HG03571 (cell line): ENCODE results near the gene CSK.

Source experiments
- ATAC-seq: cut with Tn5 transposase; IDR thresholded peaks from one replicate; pipeline ENCODE4 v1.9.1; 2021; ENCODE audit not compliant: unreplicated experiment

The CSK gene

DNA sequence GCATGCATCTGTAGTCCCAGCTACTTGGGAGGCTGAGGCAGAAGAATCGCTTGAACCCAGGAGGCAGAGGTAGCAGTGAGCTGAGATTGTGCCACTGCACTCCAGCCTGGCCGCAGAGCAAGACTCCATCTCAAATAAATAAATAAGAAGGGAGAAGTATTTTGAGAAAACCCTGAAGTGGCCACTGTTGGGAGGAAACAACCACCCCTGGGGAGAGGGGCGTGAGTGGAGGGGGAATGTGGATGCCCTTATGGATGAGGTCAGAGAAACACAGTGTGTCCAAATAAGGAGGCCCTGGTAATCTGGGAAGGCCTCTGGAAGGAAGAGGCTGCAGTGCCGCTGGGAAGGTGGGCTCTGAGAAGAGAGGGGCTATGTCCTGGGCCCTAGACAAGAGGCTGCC lies 40.4 kb downstream of the CSK start:
- no peak for ATAC-seq

DNA sequence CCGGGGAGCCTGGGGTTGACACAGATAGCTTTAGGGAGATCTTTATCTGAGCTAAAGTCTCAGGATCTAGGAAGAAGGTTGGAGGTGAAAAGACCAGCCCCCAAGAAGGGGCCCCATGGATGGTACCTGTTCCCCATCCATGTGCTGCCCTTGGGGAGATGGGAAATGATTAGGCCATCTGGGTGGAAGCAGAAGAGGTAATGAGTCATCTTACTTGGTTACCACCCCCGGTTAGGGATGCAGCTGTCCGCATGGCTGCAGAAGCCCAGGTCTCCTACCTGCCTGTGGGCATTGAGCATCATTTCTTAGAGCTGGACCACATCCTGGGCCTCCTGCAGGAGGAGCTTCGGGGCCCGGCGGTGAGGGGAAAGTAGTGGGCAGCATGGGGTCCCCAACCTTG lies 41.4 kb downstream of the CSK start:
- ATAC-seq: no peak

DNA sequence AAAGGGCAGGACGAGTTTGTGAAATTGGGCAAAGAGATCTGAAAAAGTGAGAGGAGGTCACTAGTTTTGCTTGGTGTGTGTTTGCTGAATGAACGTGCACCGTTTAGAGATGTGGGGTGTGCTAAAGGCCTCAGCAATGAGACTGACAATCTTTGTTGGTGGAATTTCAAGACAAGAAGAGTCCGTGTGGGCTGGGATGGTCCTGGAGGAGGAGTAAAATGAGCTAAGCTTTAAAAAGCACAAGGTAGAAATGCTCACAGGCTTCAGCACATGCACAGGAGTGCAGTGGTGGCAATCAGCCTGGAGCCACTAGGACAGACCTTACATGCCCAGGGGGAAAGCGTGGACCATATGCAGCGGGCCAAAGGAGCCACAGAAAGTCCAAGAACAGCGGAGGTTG lies 43.1 kb downstream of the CSK start:
- ATAC-seq: no peak

DNA sequence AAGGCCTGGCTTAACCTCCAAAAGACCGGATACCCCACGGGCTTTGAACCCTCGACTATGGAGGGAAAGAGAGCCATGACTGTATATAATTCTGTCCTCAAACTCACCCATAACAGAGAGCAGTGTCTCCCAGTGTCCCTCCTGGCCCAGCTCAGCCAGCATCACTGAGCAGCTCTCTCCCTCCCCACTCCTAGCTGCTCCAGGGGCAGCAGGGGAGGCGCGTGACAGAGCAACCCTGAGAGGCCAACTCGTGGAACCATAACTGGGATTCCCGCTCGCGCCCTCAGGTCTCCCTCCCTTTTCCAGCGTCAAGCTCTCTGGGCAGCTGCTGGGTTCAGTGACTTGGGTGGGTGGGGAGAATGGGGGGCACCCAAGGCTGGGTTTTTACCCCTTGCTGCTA lies 44.0 kb downstream of the CSK start:
- ATAC-seq: no peak

DNA sequence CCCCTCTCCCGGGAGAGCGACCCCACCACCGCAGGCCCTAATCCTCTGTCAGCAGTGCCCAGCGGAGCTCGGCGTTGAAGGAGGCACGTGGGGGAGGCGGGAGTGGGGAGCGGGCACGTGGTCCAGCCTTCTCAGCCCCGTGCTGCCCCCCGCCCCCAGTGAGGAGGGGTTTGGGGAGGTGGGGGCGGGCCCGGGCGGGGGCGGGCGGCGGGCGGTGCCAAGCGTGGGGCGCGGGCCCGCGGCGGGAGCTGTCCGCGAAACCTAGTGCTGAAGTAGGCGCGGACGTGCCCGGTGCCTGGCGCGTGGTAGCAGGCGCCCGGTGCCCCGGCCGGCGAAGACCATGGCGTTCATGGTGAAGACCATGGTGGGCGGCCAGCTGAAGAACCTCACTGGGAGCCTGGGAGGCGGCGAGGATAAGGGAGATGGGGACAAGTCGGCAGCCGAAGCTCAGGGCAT lies 44.5 kb downstream of the CSK start, which contains the start of gene CPLX3:
Gene CPLX3, plus strand, starts transcription at position 264 of the 456 bp plus-strand sequence. Its CDS starts 77 bp downstream, at position 341.
- ATAC-seq: no peak

DNA sequence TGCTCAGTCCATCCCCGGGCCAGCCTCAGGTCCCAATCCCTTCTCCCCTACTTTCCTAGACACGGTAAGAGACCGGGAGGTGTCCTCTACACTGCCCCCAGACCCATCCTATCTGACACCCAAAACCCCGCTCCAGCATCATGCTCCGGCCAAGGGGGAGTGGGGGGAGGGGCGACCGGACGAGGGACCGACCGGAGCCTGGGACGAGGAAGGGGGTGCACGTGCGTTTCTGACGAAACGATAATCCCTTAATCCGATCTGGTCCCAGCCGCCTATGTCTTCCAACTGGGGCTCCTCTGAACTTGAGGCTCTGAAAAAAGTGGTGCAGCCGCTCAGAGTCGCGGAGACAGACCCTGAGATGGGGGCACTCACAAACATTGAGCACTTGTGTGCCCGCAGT lies 45.0 kb downstream of the CSK start:
- ATAC-seq: no peak

DNA sequence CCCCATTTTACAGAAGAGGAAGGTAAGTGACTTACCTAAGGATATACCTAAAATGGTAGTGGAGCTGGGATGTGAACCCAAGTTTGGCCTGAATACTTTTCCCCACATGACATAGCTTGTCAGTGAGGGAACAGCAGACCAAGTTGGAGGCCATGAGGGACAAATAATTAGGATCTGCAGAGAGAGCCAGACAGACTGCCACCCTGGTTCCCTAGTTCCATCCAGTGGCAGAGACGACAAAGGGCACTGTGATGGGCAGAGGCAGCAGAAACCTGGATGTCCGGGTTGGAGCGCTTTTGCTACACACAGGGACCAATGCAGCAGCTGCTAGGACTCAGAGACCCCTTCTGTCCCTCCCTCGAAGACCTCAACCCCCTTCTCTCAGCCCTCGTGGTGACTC lies 45.7 kb downstream of the CSK start:
- ATAC-seq: no peak

DNA sequence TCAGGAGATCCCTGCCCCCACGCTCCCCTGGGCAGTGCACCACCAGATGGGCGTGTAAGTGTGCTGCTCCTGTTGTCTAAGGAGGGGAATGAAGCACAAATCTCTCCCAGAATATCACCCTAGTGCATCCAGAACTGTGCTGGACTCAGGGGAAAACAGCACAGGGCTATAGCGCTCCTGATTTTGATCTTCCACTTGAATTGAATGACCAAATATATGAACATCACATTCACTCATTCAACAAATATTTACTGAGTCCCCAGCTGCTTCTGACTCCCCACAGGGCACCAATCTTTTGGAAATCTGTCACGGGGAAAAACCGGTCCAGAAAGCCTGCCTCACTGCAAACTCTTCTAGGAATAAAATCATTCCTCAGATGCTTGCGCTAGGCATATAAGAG lies 47.0 kb downstream of the CSK start:
- no peak for ATAC-seq

DNA sequence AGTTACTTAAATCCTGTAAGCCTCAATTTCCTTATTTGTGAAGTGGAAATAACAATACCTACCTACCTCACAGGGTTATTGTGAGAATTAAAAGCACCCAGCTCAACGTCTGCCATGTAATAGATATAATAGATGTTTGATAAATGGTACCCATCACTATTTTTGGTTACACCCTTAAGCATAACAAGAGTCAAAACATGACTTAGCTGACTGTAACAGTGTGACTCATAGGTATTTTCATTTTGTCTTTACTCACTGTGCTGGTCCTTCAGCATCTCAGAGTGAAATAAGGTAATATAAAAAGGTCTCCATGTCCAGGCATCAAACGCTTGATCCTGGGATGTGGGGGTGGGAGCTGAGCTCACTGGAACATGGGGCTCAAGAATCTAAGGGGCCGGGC lies 47.6 kb downstream of the CSK start:
- no peak for ATAC-seq

DNA sequence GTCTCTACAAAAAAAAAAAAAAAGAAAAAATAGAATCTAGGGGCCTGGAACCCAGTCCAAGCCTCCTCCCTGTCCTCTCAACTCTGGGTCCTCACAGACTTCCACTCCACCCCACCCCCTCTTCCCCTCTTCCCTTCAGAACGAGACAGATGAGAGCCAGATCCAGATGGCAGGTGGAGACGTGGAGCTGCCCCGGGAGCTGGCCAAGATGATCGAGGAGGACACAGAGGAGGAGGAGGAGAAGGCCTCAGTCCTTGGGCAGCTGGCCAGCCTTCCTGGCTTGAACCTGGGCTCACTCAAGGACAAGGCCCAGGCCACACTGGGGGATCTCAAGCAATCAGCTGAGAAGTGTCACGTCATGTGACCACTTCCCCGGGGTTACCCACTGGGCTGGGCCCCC lies 48.1 kb downstream of the CSK start:
- no peak for ATAC-seq

DNA sequence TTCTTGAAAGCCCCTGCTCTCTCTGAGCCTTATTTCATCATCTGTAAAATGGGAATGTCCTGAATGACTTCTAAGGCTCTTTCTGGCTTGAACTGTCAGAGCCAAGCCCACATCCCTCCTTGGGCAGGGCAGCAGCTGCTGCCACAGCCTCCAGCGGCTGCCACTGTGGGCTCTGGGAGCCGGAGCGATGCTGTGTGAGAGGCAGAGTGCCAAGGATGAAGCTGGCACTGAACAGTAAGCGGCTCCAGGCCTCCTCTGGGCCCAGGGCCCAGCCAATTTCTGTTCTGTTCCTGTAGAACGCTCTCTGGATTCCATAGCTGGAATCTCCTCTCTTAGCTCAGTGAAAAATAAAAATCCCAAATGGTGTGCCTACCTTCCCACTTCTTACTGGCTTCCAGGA lies 49.0 kb downstream of the CSK start:
- no peak for ATAC-seq

DNA sequence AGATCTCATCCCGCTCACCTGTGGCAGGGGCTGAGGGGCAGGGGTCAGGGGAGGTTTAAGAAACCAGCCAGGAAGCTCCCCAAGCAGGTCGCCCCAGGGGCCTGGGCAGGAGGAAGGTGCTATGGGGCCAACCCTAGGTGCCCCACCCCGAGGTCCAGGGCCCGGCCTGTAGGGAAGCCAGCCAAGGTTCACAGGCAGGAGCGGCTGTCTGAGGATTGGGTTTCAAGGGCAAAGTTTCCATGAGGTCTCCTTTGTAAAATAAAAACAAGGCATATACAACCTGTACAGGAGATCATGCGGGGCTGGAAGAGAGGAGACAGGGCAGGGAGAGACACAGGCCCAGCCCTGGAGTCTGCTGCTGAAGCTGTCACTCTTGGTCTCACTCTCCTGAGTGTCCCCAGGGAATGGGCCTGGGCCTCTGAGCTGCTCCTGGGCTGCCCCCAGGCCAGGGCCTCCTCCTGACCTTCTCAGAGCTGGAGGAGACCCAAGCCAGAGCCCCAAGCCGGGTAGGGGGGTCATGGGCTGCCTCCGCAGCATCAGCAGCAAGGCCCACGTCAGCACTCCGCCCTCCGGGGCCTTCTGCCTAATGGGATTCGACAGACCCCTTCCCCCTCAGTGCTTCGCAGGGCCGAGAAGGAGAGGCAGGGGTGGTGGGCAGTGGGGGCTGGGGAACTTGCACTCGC lies 50.1 kb downstream of the CSK start:
- ATAC-seq: no peak

DNA sequence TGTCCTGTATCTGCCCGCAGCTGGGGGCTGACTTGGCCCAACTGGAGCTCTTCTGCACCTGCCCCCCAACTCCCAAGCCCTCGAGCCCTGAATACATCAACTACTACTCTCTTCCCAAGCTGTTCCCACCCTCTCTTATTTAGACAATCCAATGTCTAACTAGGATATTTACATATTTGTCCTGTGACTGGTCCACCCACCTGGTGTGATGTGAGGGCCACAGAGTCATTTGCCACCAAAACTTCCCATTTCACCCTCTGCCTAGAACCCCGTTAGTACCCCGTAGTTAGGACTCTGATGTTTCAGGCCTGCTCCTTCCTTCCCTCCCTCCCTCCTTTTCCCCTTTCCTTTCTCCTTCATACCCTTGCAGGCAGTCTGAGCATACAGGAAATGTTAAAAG lies 50.9 kb downstream of the CSK start:
- no peak for ATAC-seq

DNA sequence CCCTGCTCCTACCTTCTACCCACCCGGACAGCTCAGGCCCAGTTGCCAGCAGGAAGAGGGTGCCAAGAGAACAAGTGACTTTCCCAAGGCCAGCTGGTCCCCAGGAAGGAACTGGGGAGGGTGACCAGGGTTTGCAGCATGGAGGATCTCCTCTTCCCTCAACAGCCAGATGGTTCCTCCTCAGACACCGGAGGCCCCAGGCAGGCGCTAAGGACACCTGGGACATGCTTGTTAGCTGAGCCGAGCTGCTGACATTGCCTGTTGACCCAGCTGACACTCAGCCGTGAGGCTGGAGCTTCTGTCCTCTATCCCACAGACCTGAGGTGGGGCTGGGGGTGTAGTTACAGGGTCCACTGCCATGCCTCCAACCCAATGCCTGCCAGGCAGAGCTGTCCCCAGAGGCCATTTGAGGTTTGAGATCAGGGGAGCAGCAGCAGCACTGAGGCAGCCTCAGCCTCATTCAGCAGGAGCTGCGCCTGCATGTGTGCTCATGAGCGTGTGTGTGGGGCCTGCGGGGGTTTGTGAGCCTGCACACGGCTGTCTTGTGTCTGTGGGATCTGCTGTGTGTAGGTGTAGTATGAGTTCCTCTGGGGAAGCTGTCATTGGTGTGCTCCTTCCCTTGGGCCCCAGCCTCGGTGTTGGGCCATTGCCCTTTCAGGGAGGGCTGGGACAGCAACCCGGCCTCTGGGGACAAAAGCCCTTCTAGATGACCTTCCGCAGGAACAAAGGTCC lies 51.7 kb downstream of the CSK start:
- ATAC-seq: no peak

DNA sequence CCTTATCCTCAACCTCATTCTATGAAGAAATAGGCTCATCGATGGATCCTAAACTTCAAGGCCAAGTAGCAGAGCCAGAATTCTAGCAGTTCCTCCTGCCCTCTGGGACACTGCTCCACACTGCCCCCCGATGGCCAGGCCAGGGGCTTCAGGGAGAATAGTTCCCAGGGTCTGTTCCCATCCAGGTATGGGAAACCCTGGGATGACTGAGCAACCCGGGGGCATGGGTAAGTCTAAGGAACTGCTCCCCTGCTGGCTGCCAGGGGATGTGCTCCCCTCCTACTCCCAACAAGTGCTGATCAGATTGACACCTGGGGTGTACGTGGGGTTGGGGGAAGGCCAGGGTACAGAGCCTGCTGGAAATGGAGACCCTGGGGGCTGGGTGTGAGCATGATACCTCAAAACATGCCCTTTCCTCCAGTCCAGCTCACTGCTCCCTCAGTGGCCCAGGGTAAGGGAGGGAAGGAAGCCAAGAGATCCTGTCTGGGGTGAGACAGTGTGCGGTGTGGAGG lies 53.5 kb downstream of the CSK start:
- ATAC-seq: no peak

DNA sequence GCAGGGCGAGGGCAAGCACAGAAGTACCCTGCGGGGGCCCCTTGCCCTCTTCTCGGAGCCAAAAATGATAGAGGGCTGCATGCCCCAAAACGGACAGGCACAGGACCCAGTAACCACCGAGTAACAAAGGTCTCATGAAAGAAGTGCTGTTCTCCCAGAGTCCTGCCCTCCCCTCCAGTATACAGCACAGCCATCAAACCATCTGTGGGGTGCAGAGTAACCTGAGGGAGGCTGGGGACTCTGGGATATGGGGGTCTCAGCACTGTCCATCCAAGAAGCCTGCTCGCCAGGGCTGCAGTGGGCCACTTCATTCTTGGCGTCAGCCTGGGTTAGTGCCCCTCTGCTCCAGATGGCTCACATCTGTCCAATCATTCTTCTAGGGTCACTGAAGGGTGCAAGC lies 55.0 kb downstream of the CSK start:
- ATAC-seq: no peak

DNA sequence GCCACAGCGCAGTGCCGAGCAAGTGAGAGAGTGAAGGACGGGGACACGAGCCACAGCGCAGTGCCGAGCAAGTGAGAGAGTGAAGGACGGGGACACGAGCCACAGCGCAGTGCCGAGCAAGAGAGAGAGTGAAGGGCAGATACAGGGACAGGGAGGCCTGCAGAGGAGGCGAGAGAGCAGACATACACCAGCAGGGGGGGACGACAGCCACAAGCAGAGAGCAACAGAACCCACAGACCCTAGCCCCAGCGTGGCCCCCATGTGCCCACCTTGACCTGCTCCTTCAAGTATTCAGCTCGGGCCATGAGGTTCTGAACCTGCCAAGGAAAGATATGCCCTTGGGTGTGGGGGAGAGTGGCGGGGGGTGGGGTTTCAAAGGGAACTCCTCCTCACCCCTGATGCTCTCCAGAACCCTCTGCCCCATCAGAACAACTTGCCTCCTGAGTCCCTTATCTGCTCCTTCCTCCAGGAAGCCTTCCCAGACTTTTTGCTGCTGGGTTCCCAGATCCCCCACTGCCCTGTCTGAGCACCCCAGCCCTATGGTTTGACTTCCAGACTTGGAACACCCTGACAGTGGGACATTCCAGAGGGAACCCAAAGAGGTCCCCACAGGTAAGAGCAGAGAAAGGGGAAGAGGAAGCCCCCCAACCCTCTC lies 55.7 kb downstream of the CSK start:
- no peak for ATAC-seq

DNA sequence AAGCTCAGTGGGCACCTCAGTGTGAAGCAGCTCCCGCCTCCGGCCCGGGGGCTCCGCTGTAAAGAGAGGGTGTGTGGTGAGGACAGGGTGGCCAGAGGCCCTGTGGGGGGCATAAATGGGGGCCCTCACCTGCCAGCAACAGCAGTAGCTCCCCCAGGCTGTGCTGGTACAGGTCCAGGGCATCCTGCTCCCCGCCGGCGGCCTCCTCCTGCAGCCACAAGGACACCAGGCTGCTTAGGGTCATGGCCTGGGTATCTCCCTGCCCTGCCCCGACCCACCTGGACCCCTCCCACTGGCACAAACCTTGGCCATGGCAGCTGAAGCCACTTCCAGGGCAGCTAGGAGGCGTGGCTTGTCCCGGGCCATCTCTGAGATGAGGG lies 56.2 kb downstream of the CSK start:
- no peak for ATAC-seq

DNA sequence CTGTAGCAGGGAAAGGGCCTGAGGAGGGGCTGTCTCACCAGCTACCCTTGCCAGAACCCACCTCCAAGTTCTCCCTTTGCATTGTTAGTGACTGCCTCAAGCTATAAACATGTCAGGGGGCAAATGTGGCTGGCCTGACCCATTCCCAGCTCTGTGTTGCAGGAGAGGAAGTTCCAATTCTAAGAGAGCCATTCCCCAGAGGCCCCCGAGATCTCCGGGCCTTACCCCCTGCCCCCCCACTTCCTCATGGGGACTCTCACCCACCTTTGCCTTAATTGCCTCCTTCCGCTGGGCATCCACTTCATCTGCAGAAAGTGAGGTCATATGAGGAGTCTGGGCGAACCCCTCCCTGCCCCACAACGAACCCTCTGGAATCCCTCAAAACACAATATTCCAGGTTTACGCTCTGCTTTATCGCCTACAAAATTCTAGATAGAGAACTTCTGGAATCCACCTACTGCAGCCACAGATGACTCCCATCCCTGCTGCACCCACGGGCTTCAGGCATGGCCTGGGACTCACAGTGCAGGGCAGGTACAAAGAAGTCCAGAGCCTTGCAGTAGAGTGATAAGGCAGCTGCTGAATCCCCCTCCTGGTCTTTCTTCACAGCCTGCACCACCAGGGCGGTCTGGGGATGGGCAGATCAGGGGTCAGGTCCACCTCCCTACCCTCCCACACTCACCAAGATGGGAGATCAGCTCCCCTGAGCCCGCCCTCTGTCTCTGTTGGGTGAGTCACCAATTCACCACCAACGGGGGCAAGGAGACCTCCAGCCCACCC lies 57.1 kb downstream of the CSK start:
- no peak for ATAC-seq

DNA sequence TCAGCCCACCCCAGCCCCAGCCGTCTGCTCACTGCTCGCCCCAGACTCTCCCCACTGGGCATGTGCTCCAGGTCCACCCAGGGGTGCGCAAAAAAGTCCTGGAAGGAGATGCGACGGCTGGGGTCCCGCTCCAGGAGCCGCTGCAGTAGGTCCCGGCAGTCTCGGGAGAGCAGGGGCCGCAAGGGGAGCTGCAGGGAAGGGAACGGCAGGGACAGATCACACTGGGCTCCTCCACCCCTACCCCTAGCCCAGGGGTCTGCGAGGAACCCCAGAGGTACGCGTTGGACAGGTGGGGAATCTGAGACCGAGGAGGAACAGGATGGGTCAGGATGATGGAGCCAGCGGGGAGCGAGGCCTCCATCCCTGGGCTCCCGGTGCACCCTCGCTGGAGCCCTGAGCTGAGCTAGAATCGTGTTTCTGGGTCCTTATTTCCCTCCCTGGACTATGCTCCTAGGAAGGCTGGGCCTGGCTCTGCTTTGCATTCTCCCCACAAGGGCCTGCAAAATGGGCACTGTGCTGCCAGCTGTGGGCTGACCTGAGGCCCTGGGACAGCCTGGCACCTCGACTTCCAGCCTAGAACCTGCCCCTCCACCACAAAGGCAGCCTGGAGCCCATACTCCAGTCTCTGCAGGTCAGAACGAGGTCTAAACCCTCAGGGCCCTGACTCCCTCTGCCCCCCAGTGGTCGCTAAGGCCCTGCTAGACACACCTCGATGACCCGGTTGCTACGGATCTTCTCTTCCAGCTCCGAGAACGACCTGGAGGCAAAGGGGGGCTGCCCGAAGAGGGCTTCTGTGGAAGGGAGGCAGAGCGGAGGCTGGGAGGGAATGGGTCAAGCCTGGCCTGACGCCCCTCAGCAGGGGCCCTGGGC lies 57.9 kb downstream of the CSK start:
- ATAC-seq: no peak
